Spleen (tissue), 7 donors: ENCODE measurements around the gene NCOA7.

Source experiments
- CTCF ChIP-seq, 11 experiments: fragments of 200-600 bp in 7 of 11; fragments of 450-650 bp in 4 of 11; sonication (generic) in 4 of 11; IDR thresholded peaks in 8 of 11; conservative IDR thresholded peaks in 3 of 11; 1 replicate in 7 of 11; 2 replicates in 4 of 11; pipeline versions ENCODE4 v1.4.0 to v1.8.0; 2016 to 2021; ENCODE audit warnings: antibody characterized with exemption in 11 of 11, inconsistent platforms in 4 of 11, mild to moderate bottlenecking in 1 of 11
- POLR2AphosphoS5 ChIP-seq, 3 donors: sonication (generic); formaldehyde crosslinking; IDR thresholded peaks; one replicate each; pipeline ENCODE4 v1.5.1; 2017; ENCODE audit warnings: antibody characterized with exemption in 3 of 3
- donor health status: DM: no; HTN: no; CAD: no; lungs with moderate emphysema.
- donor health status: DM: no; HTN: no; CAD: no.
- donor health status: DM: no; HTN: no; CAD: no.

GRCh38 chr6:125839471-125839870 lies 48.7 kb downstream of the NCOA7 start:
- TF ChIP-seq POLR2AphosphoS5 (IDR thresholded peaks at IDR 0.05) (no peak), CTCF (IDR thresholded peaks at IDR 0.05 in 8 of 11, conservative IDR thresholded peaks at IDR 0.05 in 3 of 11) (no peak)
